Suprapubic skin (tissue), 4 donors: ENCODE measurements around the gene LEFTY1.

Experiments used
- EP300 ChIP-seq: sonication (generic); formaldehyde crosslinking; IDR thresholded peaks from one replicate; pipeline ENCODE4 v1.6.1; 2017; ENCODE audit warnings: antibody characterized with exemption
- POLR2A ChIP-seq, 2 donors: fragments of 450-650 bp; IDR thresholded peaks; one replicate each; pipeline ENCODE4 v1.6.1; 2017; ENCODE audit warnings: antibody characterized with exemption in 2 of 2, mild to moderate bottlenecking in 2 of 2, moderate library complexity in 2 of 2
- POLR2AphosphoS5 ChIP-seq, 3 donors: sonication (generic); formaldehyde crosslinking; IDR thresholded peaks; one replicate each; pipeline ENCODE4 v1.6.1; 2017; ENCODE audit warnings: antibody characterized with exemption in 3 of 3
- TF ChIP-seq, protein P1 (sequence below), 2 donors: fragments of 200-600 bp in 1 of 2; fragments of 450-650 bp in 1 of 2; sonication (generic) in 1 of 2; IDR thresholded peaks; one replicate each; pipeline ENCODE4 v1.5.1; 2016 to 2019; ENCODE audit warnings: antibody characterized with exemption in 2 of 2, mild to moderate bottlenecking in 1 of 2, moderate library complexity in 1 of 2

DNA sequence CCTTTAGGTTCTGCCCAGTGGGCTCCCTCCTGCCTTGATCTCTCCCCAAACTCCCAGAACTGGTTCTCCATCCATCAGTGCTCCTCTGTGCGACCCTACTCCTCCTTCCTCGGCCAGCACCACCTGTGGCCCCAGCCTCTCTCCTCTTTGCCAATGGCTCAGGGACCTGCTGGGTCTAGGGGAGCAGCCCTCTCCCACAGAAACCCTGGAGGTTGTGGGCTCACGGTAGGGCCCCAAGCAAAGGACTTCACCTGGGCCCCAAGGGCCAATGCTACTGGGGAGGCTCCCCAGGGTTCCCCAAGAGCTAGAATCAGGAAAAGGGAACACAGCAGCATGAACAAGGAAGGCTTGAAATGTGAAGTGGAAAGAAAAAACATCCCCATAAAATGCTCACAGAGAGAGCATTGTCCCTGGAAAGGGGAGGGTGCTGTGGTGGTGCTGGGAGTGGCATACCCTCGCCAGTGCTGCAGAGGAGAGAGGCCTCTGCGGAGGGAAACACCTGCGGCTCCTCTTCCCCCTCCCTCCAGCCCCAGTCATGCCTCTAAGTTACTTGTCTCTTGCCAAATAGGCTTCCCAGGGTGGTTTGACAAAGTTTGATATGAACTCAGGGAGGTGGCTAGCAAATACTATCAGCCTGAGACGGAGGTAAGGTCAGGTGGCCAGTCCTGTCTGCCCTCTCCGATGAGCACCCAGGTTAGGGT lies 9.3 kb downstream of the LEFTY1 start:
- TF ChIP-seq, protein P1, sequence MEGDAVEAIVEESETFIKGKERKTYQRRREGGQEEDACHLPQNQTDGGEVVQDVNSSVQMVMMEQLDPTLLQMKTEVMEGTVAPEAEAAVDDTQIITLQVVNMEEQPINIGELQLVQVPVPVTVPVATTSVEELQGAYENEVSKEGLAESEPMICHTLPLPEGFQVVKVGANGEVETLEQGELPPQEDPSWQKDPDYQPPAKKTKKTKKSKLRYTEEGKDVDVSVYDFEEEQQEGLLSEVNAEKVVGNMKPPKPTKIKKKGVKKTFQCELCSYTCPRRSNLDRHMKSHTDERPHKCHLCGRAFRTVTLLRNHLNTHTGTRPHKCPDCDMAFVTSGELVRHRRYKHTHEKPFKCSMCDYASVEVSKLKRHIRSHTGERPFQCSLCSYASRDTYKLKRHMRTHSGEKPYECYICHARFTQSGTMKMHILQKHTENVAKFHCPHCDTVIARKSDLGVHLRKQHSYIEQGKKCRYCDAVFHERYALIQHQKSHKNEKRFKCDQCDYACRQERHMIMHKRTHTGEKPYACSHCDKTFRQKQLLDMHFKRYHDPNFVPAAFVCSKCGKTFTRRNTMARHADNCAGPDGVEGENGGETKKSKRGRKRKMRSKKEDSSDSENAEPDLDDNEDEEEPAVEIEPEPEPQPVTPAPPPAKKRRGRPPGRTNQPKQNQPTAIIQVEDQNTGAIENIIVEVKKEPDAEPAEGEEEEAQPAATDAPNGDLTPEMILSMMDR (IDR thresholded peaks at IDR 0.05), result no peak
- TF ChIP-seq POLR2AphosphoS5 (IDR thresholded peaks at IDR 0.05) (no peak), POLR2A (IDR thresholded peaks at IDR 0.05) (no peak), EP300 (no peak)
